Measurements from ENCODE around the gene B3GALT5.

GRCh38 chr21:39714331-39714730, 101.6 kb downstream of the B3GALT5 start:
- TF ChIP-seq POLR2AphosphoS5 (IDR thresholded peaks at IDR 0.05) (no peak), CTCF (IDR thresholded peaks at IDR 0.05 in 8 of 11, conservative IDR thresholded peaks at IDR 0.05 in 3 of 11) (no peak)

All from spleen (tissue), 7 donors.